GOT3 (cell line): ENCODE measurements around the gene SORCS2.

Experiments used
- DNase-seq: peaks from one replicate; lab custom pipeline; 2025; ENCODE audit warnings: mixed read lengths; lab: John Stamatoyannopoulos, UW

SORCS2 gene

DNA sequence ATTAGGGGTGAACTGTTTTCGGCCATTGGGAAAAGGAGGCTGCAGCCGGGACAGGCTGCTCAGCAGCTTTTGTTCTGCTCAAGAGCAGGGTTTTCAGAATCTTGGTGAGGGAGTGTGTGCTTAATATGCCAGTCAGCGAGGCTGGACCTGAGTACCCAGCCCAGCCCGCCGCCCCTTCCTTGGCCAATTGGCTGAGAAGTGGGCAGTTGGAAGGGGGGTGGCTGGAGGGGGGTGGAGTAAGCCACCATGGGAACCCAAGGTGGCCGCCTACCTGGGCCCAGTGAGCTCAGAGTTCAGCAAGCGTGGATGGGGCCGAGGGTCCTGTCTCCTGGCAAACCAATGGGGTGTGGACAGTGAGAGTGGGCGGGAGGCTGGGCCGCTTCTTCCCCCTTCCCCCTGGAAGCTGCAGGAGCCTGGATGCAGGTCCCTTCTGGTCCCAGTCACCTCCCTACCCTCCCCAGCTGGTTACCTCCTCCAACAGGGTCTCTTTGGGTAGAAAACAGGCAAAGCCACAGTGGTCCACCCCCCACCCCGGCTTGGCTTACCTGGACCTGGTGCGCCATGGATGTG lies 52.5 kb downstream of the SORCS2 start:
- no peak for DNase-seq

DNA sequence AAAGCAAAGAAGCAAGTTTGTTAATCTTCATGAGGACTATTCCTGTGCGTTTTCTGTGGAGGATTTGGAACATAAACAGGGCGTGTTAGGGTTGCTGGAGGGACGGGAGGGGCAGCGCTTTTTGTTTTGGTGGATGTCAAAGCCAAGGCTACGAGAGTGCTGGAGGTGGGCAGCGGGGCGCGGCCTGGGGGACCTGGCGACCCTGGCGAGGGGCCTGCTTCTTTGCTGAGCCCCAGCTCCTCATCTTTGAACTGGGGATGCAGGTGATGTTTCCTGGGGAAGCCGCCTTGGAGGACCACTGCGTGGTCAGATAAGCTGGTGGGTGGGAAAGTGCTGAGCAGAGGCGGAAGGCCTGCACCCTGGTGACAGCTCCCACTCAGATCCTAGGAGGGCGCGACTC lies 55.2 kb downstream of the SORCS2 start:
- DNase-seq, result no peak

DNA sequence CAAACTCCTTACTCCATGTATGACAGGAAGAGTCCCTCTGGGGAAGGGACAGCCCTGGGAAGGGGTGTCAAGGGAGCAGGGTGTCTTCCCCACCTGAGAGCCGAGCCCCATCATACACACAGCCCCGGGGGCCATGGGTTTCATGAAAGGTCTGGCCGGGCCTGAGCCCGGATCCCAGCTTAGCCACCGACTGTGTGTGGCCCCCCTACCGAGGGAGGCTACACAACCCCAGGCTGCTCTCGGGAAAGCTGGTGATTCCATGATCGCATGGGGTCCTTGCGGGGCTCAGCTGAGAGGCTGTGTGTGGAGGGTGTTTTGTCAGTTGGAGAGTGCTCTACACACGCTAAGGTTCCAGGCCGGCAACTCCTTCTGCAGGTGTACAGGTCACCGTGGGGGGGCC lies 55.6 kb downstream of the SORCS2 start:
- no peak for DNase-seq

DNA sequence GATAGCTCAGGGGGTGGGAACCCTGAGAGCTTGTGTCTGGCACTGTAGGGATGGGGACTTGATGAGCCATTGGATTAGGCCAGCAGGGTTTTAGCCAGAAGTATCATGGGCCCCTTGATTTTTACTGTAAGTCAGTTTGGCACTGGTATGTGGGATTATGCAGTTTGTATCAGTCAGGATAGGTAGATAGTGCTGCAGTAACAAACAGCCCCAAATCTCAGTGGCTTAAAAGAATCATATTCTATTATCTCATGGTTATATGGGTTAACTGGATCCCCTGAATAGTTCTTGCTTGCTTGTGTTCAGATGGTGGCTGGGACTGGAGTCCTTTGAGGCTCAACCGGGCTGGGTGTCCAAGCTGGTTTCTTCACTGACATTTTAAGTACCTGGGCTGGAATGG lies 56.5 kb downstream of the SORCS2 start:
- DNase-seq, result no peak

DNA sequence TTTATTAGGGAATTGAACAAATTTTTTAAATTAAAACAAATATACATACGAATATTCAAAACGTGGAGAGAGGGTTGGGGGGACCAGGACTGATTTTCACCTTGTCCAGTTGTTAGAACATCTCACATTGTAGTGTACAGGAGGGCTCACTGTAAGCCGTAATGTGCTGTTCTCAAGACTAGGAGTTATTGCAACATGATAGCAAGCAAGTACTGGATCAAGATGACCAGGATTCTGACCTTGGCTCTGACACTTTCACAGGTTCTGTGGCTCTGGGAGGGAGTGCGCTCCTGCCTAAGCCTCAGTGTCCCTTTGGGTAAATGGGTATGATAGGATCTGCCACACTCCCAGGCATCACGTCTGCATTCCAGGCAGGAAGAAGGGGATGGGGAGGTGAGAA lies 59.0 kb downstream of the SORCS2 start:
- no peak for DNase-seq

DNA sequence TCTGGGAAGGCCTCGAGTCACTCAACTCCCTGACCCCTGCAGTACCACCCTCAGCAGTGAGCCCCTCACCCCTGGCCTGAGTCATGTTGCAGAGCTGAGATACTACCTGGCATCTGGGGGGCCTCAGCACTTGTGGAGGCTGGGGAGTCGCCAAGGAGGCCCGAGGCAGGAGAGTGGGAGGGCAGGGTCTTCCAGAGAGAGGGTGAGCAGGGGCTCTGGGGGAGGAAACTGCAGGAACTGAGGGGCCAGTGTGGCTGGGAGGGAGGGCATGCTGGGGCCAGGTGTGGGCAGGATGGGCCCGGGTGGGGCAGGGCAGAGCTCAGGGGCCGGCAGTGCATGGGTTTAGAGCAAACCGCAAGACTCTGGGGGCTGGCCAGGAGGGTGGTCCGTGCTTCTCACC lies 59.7 kb downstream of the SORCS2 start:
- DNase-seq, result no peak

DNA sequence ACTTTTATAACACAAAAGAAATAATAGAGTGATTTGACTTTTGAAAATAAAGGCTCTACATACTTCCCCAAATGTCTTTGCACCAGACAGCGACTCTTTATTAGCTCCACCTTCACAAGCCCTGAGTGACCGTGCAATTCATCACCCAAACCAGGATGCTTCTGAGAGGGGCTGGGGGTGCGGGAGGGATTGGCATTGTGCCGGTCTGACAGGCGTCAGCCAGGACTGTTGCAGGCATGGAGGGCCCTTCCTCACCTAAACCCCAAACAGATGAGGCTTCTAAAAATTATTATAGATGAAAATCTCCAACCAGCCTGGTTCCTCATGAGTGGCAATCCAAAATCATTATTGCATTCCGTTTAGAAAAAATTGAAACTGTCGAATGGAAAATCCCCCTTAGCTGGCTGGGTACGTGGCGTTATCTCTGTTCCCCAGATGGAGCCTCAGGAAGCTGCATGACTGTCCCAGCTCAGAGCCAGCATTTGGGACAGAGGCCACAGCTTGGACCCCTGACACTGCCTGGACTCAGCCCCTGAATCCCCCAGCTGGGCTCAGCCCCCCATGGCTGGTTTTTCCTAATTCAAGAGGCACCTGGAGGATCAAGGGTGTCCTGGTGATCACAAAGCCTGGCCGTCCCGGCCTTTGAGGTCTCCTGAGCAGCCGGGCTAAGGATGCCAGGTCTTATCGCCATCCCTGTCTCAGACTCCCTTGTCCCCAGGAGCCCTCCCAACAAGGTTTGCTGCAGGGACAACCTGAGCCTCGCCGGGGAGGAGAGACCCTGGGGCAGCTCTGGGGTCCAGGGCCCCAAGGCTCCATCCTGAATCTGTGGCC lies 60.4 kb downstream of the SORCS2 start:
- DNase-seq, result no peak

DNA sequence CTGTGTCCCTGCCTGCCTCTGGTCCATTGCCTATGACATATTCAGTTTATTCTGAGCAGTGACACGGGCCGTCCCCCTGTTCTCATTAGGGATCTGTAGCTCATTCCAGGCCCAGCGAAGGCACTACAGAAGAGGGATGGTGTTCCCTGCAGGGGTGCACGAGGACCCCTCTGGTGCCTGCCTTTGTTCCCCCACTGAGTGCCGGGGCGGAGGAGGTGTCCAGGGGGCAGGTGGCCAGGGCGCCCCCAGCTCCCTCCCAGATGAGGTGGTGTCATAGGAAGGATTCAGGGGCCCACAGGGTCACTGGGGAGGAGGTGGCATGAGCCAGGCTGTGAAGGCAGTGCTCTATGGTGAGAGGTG lies 61.0 kb downstream of the SORCS2 start:
- no peak for DNase-seq

DNA sequence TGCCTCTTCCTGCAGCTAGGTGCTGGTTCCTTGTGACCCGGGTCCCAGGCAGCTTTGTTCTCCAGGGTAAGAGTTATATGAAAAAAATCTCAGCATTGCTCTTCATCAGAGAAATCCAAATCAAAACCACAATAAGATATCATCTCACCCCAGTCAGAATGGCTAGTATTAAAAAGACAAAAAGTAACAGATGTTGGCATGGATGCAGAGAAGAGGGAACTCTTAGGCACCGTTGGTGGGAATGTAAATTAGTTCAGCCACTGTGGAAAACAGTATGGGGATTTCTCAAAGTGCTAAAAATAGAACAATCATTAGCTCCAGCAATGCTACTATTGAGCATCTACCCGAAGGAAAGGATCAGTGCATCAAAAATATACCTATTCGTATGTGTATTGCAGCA lies 61.5 kb downstream of the SORCS2 start:
- no peak for DNase-seq

DNA sequence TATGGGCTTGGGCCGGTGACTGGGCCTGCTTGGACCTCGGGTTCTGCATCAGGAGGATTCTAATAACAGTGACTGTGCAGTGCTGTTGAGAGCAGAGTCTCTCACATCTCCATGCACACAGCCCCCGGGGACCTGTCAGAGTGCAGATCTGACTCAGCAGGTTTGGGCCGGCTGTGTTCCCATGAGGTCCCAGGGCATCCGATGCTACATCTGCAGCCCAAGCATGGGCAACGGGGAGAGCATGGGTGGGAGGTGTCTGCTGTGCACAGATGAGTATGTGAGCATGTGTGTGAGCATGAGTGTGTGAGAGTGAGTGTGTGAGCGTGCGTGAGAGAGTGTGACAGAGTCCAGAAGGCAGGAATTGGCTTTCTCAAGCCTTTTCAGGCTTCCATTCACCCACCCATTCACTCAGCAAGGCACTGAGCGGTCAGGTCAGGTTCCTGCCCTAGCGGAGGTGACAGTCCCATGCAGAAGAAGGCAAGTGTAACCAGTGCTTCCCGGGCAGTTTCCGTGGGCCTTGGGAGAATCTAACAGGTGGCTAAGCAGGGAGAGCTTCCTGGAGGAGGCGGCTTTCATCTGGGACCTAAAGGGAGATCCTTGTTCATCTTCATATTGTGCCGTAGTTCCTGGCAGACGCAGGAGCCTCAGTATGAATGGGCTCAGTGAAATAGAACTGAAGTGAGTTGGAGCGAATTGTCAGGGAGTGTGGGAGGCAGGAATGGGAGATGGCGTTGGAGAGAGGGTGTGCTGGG lies 62.6 kb downstream of the SORCS2 start:
- DNase-seq, result no peak

DNA sequence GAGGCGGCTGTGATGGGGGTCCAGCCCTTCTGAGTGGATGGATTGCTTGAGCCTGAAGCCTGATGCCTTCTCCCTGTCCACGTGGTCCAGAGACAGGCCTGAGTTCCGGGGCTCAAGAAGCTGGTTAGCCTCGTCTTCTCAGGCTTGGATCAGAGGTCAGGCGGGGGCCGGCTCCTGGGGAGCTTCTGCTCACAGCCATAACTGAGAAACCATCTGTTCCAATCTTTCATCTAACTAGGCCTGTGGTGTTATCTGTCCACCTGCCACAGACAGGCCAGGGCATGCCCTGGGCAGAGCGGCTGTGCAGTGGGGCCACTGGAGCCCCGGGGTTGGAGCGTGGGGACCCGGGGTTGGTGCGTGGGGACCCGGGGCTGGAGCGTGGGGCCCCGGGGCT lies 63.1 kb downstream of the SORCS2 start:
- no peak for DNase-seq

DNA sequence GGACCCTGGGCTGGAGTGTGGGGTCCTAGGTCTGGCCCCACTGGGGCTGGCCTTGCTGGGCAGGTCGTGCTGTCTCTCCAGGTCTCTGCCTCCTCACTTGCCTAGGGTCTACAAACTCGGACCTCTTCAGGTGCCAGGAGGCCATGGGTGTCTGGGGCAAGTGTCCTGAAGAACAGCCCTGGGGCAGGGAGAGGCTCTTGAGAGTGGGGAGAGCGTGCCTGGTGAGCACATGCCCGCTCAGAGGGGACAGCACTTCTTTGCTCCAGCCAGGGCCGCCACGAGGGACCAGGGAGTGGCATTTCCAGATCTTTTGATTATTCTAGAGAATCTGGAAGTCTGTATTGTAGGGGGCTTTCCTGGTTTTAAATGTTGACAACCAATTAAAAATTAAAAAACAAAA lies 63.7 kb downstream of the SORCS2 start:
- DNase-seq, result no peak

DNA sequence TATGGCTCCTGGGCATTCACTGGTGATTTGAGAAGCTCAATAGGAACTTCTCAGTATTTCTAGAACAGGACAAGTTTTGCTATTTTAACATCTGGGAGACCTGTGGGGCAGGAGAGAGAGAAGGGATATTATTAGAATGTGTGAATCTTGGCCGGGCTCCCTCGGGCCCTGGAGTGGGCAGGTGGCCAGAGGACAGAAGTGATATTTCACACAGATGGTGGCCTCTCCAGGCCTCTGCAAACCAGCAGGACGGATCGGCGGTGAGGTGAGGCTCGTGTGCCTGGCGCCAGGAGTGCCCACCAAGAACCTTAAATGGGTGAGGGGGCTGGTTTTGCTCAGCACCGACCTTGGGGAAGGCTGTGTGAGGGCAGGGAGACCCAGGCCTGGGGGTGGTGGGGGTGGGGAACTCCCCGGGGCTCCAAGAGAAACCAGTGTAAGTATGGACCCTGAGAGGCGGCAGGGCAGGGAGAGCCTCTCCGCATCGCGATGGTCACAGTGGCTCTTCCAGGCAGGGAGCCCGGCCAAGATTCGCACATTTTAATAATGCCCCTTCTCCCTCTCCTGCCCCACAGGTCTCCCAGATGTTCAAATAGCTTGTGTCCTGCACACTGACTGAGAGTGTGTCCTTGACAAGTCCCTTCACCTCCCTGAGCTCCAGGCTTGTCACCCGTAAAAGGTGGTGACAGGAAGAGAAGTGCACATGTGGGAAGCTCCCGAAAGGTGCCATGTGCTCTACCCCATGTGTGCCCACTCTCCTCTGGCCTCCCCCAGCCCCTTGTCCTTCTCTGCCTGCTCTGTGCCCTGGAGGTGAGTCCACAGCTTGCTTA lies 64.9 kb downstream of the SORCS2 start:
- DNase-seq, result no peak

DNA sequence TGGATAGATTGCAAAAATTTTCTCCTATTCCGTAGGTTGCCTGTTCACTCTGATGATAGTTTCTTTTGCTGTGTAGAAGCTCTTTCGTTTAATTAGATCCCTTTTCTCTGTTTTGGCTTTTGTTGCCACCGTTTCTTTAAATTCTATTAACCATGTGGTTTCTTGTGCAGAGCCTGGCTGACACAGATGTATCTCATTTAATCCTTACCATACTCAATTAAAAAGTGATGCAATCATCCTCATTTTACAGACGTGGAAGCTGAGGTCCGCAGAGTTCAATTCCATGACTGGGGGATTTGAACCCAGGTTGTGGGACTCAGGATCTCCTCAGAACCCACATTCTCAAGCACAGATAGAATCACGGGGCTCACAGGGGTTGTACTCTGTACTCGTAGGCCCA lies 66.7 kb downstream of the SORCS2 start:
- no peak for DNase-seq

DNA sequence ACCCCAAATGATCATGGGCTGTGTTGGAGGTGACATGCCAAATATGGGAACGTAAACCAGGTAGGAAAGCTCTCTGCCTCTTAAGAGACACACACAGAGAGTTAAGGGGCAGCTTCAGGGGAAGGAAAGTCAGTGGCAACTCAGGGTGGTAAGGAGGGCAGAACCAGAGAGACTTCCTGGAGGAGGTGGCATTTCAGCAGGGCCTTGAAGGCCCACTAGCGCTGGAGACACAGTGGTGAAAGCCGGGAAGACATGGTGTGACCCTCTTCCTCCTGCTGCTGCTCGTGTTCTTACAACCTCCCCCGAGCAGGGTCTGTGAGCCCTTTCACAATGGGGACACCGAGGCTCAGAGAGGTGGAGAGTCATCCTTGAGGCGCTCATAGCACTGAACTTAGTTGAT lies 68.2 kb downstream of the SORCS2 start:
- DNase-seq, result no peak

DNA sequence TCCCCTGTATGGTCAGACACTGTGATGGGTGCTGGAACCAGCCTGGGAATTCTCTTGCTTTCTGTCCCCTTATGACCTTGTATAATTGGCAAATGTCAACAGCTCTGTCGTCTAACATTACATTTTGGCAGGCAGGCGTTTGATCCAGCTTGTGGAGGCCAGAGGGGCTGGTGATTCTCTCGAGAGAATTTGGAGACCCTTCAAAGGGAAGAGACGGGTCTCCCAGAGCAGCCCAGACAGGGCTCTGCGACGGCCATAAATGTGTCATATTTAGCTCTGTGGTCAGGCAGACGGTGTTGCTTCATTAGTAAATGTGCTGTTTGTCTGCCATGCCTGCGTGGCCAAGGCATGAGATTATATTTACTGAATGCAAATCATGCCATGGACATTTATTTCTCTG lies 68.7 kb downstream of the SORCS2 start:
- DNase-seq, result no peak

DNA sequence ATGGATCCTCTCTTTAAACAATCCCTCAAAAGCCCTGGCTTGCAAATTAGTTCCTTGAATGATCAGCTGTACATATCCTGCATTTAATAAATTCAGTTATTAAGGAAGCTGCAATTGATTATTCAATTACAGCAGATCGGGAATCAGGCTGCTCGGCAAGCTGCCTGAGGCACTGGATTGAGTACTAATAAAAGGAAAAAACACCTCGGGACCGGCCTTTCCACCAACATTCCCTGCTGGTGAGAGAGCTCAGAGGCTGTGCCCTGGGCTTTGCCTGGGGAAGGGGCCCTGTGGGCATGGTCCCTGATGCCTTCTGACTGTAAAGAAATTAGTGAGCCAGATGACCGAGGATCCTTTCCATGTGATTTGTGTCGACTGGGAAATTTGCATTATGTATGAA lies 69.2 kb downstream of the SORCS2 start:
- no peak for DNase-seq

DNA sequence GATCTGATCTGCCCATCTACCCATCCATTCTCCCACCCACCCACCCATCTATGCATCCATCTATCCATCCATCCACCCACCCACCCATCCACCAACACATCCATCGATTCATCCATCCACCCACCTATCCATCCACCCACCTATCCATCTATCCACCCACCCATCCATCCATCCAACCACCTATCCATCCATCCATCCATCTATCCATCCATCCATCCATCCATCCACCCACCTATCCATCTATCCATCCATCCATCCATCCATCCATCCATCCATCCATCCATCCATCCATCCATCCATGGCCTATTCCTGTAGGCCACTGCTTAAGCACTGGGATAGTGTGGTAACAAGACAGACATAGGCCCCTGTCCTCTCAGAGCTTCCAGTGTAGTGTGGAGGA lies 69.8 kb downstream of the SORCS2 start:
- no peak for DNase-seq

DNA sequence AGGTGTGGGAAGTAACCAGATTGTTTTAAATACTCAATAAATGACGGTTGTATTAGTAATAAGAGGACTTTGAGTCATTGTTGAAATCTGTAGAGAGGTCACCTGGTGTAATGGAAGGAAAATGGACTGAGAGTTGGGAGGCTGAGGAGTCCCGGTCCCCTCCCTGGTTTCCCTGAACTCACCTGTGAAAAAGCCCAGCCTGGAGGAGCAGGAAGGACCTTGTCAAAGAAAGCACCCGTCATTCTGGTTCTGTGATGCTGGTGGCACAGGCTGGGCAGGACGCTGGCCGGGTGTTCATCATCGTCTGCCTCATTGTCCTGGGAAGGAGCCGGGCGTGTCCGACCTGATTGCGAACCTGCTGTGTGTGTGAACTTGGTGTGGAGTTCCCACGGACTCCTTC lies 70.8 kb downstream of the SORCS2 start:
- DNase-seq, result no peak

DNA sequence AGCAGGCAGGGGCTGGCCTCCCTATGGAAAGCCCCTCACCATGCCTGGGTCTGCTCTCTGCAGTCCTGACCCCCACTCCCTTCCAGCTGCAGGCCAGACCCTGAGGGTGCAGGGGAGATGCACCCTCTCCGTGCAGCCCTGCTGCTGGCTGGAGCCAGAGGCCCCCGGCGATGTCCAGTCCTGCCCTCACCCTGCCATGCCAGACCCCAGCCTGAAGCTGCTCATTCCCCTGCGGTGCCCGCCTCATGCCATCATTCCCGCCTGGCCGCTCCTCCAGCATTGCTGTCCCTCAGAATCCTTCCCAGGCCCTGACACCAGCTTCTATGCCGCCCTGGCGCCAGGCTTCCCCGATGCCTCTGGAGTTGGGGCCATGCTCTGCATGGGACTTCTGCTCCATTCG lies 72.4 kb downstream of the SORCS2 start:
- no peak for DNase-seq

DNA sequence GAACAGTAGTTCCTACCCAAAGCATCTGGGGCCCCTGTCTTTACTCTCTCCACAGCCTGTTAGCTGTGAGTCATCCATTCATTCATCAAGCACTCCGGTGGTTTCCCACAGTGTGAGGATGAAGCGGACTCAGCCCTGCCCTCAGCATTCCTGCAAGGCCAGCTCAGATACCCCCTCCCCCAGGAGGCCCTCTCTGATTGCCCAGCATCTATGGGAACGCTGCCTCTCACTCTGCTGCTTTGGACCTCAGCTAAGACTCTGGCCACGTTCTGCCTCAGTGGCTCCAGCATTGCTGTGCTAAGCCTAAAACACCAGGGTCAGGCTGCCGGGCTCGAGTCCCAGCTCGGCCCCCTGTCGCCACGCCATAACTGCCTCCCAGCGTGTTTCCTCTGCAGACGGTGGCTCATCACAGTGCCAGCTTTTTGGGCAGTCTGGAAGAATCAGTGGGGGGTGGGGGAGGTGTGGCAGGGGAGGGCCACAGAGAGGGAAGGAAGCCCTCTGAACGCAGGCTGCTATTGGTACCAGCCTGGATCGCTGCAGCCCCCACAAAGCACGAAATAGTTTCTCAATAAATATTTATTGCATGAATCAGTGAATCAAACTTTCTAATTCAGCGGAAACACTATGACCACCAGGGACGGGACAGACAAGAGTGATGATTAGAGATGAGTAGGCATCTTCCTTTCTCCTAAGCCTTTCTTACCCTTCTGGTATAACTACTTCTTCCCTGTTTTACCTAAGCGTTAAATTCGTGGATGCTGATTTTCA lies 74.4 kb downstream of the SORCS2 start:
- no peak for DNase-seq

DNA sequence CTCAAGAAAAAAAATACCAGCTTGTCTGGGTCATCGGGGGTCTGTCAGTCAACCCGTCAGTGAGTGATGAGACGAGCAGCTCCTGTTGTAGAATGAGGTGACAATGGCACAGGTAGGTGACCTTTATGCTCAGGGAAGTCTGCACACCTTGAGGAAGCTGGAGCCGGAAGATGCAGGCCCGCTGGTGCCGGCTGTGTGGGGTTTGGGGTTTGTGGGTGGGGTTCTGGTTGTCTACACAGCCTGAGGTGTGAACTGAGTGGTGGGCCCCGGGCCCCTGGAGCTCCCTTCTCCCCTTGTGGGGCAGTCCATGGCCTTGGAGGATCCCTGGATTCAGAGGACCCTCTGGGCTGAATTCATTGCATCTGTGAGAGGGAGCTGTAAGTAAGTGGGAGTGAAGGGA lies 75.5 kb downstream of the SORCS2 start:
- no peak for DNase-seq
